ENCODE measurements around the gene BEGAIN. TPM values are rescaled to one million over a fixed set of nuclear protein-coding genes. Genes with fewer than 3 reads are reported as not detected.
A peak's percentile ranks its signal among the peaks of the same experiment; 100 is the strongest.

BEGAIN gene
- total and polyA plus RNA-seq, 2 experiments from 2014 or later, result 1.4 to 2.5 TPM

GRCh38 chr14:100588671-100589070, 1.5 kb upstream of the BEGAIN start:
- Histone ChIP-seq H3K36me3 (replicated peaks; ENCODE audit: insufficient read depth, low read depth) (no peaks in the 10 kb centered on the region), H4K20me1 (ENCODE audit: insufficient read depth, poor library complexity, severe bottlenecking) (no peaks in the 10 kb centered on the region), H3K79me2 (no peaks in the 10 kb centered on the region), H3K4me1 (ENCODE audit: insufficient read depth) (peaks cover 5% of the 10 kb centered on the region), H3K27ac (no peak overlapping the region), H3K9me3 (ENCODE audit: low read depth) (no peaks in the 10 kb centered on the region), H3K4me2 (no peak overlapping the region), H3K9me2 (replicated peaks; ENCODE audit: insufficient read depth) (no peaks in the 10 kb centered on the region), H2AFZ (no peak overlapping the region), H3K4me3 (no peak overlapping the region), H3K27me3 (peaks cover 19% of the 10 kb centered on the region)
- TF ChIP-seq CTCF (IDR thresholded peaks at IDR 0.05; ENCODE audit: poor library complexity) (no peak), EZH2 (IDR thresholded peaks at IDR 0.05; ENCODE audit: borderline replicate concordance) (no peak), EZH2phosphoT487 (IDR thresholded peaks at IDR 0.05; ENCODE audit: low read depth, severe bottlenecking, unreplicated experiment) (no peak)
- no peak for DNase-seq (ENCODE audit: low spot score)
- WGBS (ENCODE audit: low lambda C conversion rate, missing lambda C conversion rate), result 73% methylated on average over 10 of the region's 10 CpGs

GRCh38 chr14:100587763-100588411, 670 bp upstream of the BEGAIN start:
- Histone ChIP-seq H3K36me3 (replicated peaks; ENCODE audit: insufficient read depth, low read depth) (no peaks in the 10 kb centered on the region), H3K9me2 (replicated peaks; ENCODE audit: insufficient read depth) (no peaks in the 10 kb centered on the region), H3K4me2 (peak overlapping the region; percentile 66), H3K4me1 (ENCODE audit: insufficient read depth) (peaks cover 5% of the 10 kb centered on the region), H3K9me3 (ENCODE audit: low read depth) (no peaks in the 10 kb centered on the region), H3K4me3 (no peak overlapping the region), H3K27me3 (peaks cover 19% of the 10 kb centered on the region), H3K27ac (no peak overlapping the region), H2AFZ (no peak overlapping the region), H4K20me1 (ENCODE audit: insufficient read depth, poor library complexity, severe bottlenecking) (no peaks in the 10 kb centered on the region), H3K79me2 (no peaks in the 10 kb centered on the region)
- WGBS (ENCODE audit: low lambda C conversion rate, missing lambda C conversion rate), result 74% methylated on average over 15 of the region's 15 CpGs
- DNase-seq (ENCODE audit: low spot score), result no peak
- TF ChIP-seq EZH2 (IDR thresholded peaks at IDR 0.05; ENCODE audit: borderline replicate concordance) (no peak), EZH2phosphoT487 (IDR thresholded peaks at IDR 0.05; ENCODE audit: low read depth, severe bottlenecking, unreplicated experiment) (no peak), CTCF (IDR thresholded peaks at IDR 0.05; ENCODE audit: poor library complexity) (no peak)

- H3K27ac ChIP-seq, result no peak overlapping the region
- peaks cover 19% of the 10 kb centered on the region for H3K27me3 ChIP-seq
- WGBS (ENCODE audit: low lambda C conversion rate, missing lambda C conversion rate), result 7% methylated on average over 24 of the region's 62 CpGs
Measured at GRCh38 chr14:100586403-100587085, 673 bp downstream of the BEGAIN start.

More at GRCh38 chr14:100586403-100587085, 673 bp downstream of the BEGAIN start:
- no peaks in the 10 kb centered on the region for H3K9me3 ChIP-seq (ENCODE audit: low read depth)
- H2AFZ ChIP-seq, result peak overlapping the region; percentile 83
- TF ChIP-seq CTCF (IDR thresholded peaks at IDR 0.05; ENCODE audit: poor library complexity) (no peak), EZH2 (IDR thresholded peaks at IDR 0.05; ENCODE audit: borderline replicate concordance) (no peak), EZH2phosphoT487 (IDR thresholded peaks at IDR 0.05; ENCODE audit: low read depth, severe bottlenecking, unreplicated experiment) (no peak)
- no peaks in the 10 kb centered on the region for H4K20me1 ChIP-seq (ENCODE audit: insufficient read depth, poor library complexity, severe bottlenecking)
- no peaks in the 10 kb centered on the region for H3K9me2 ChIP-seq (replicated peaks; ENCODE audit: insufficient read depth)
- H3K4me1 ChIP-seq (ENCODE audit: insufficient read depth), result peaks cover 5% of the 10 kb centered on the region
- no peaks in the 10 kb centered on the region for H3K79me2 ChIP-seq
- peak overlapping the region; percentile 95 for H3K4me2 ChIP-seq
- peak overlapping the region; percentile 58 for H3K4me3 ChIP-seq
- no peaks in the 10 kb centered on the region for H3K36me3 ChIP-seq (replicated peaks; ENCODE audit: insufficient read depth, low read depth)
- DNase-seq (ENCODE audit: low spot score), result no peak

All from hepatocyte (in vitro differentiated cells).